Measurements from ENCODE around the gene DESI2.
"Not testable (repeated sequence)": the region's sequence is repeated elsewhere in the genome, so short reads cannot be mapped to it uniquely, and the experiment has no call there.

DESI2 gene

DNA sequence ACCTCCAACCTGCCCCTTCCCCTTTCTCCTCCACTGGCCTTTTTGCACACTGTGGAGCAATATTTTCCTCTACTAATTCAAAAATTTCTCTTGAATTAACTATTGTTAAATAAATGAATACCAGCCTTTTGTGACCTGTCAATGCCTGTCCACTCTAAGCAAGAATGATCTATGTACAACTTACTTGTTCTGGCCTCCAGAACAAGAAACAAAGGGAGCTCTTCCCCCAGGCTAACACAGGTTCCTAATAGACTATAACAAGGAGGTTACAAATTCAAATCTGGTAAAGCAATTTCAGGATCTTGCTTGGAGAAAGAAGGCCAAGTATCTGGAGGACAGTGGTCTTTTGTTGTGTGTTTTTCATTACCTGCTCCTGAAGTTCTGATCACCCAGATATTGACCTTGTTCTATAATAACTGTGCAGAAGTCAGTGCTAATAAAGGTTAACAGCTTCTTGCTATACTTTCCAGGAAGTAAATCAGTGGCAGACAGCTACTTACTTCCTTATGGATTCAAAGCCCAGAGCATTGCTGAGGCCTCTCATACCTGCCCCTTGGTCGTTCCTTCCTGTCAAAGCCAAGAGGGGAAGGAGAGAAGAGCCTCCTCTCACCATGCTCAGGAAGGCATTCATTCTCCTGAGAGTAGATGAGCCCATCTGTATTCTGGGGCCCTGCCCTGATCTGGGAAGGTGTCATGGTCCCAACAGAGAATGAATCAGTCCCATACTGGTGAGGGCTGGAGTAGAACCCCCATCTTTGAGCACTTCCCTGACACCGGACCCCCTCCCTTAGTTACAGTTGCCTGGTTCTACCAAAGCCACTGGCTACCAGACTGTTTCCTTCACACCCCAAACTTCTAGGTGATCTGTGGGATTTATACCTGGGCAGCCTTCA, 56.8 kb downstream of the DESI2 start:
- DNase-seq: no peak

DNA sequence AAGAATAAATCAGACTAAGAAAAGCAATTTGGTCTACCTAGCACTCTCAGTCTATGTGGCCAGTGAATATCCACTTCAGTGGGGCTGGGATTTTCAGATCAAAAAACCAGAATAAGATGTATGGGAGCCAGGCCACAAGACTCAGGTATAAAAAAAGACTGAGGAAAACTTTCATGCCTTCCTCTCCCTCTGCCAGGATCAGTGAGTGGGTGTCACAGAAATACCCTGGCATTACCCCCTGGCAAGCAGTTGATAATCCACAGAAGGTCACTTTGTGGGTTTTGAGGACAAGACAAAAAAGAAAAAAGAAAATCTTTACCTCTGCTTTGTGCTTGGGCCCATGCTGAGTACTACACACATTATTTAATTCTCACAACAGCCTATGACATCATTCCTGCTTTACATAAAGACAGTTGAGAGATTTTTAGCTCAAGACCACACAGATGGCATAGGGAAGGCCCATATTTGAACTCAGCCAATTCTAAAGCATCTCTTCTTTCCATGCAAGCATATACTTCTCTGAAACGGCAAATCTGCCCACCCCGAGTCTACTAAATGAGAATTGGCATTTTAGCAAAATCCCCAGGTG, 57.6 kb downstream of the DESI2 start:
- DNase-seq: no peak

DNA sequence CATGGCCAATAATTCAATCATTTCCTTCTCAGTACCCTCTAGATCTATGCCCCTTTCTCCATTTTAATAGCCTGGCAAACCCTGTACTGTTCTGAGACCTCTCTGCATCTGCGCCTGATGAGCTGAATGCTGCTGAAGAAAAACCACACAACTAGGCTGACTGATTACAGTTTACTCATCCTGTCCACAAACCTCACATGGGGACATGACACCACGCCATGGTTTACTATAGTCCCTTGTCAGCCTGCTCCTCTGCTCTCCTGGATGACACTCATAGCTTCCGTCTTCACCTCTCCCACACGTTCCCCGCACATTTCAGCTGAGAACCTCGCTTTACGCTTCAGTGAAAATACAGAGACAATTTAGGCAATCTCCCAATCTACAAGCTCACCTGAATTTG, 59.7 kb downstream of the DESI2 start:
- DNase-seq: no peak

DNA sequence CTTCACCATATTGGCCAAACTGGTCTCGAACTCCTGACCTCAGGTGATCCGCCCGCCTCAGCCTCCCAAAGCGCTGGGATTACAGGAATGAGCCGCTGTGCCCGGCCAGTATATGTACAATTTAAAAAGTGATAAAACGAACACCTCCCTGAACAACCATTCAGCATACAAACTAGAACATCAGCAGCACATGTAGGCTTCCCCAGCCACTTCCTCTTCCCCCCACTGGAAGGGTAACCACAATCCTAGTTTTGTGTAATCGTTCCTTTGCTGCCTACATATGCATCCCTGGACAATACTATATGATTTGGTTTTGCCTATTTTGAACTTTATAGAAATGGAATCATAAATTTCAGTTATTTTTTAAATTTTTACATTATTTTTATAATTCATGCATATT, 60.4 kb downstream of the DESI2 start:
- no peak for DNase-seq

DNA sequence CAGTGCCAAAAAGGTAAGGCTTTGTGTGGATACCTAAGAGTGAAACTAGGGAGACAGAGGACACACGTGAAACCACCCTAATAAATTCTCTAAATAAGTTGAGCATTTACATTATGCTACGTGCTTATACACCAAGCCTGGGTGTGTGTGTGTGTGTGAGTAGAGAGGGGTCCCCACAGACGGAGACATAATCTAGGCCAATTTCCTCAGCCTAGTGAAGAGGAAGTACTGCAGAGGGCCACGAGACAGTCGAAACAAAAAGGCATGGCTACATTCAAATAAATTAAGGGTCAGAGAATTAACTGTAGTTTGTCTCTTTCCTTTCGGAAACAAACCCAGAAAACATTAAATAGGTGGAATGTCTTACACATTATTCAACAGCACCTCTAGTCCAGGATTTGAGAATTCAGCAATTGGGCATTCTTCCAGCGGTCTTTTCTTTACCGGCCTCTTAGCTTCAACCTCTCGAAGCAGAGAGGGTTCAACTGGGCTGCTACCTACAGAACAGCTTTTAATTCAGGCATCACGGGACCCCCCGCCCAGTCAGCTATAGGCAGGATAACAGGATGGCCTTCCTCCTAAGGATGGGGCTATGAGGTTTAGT, 75.0 kb downstream of the DESI2 start:
- DNase-seq: no peak

DNA sequence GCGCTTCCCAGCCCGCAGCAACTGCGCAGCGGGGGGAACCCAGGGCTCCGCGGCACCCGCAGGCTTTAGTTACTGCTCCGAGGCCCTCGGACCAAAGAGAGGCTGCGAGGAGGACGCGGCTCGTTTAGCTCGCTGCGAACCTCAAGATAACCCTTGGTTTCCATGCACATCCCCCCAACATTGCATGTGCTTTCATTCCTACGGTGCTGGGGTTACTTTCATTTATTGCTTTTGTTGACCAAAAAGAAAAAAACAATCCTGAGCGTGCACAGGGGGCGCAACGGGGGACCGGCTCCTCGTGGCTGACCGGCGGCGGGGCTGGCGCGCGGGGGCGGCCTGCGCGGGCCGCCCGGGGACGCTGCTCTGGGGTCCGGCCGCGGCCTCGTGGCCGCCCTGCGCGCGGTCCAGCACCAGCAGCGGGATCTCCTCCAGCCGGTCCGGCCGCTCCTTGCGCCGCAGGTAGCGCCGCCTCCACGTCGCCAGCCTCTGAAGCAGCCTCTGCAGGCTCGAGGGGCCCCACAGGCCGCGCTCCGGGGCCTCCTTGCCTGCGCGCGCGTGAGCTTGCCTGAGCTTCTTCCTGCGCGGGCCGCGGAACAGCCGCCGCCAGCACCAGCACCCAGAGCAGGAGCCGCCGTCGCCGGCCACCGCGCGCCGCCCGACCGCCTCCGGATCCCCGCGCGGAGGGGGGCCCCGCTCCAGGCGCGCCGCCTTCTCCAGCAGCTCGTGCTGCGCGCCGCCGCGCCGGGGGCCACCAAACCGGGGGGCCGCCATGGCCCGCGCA, 77.4 kb downstream of the DESI2 start:
- no peak for DNase-seq

DNA sequence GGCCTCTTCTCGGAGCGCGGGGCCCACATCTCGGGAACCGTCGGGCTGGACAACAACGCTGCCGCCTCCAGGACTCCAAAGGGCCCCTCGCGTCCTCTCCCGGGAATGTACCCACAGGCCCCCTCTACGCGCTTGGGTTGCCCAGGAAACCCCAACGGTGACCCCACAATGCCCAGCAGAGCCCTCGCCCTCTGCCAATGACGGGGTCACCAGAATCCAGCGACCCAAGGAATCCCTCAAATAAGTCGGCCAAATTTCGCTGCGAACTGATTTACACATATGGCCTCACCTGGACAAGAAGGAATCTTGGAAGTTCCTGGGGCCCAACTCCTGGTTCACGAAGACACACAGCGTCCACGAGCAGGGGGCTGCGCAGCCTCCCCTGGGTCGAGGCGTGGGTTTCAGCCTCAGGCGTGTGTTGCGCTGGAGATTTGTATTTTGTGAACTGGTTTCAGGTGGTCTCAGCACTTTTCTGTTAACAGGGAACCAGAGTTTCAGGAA, 78.1 kb downstream of the DESI2 start:
- DNase-seq: no peak

DNA sequence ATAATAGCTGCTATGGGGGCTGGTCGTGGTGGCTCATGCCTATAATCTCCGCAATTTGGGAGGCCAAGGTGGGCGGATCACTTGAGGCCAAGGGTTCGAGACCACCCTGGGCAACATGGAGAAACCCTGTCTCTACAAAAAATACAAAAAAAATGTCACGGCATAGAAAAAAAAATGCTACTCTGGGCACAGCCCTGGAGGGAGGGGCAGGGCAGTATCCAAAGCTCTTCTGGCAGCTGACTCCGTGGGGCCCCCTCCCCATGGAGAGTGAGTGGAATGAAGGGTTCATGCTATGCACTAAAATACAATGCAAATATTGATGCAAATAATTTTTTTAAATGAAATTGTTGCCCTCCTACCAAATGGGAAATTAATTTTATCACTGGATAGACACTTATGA, 78.7 kb downstream of the DESI2 start:
- DNase-seq: no peak

DNA sequence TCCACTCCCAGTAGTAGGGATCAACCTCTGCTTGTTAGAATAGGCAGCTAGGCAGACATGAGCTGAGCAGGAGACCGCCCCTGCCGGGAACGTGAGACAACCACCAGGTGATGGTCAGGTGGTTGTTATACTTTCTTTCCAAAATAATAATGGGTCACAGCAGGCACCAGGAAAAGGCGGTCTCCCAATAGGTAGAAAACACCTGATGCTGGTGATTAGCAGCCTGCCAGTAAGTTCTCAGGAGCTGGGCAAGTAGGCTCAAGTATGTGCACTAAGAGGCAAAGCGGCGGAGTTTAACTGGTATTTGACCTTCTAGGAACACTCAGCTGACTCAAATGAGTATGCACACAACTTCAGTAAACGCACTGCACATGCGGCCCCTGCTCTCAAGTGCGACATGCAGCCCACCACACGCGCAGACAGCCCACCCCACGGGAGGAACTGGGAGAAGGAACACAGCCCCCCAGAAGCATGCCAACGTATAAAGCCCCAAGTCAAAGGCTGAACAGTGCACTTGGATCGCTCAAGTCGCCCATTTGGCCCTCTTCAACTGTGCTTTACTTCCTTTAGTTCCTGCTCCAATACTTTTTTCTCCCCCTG, 80.0 kb downstream of the DESI2 start:
- no peak for DNase-seq

DNA sequence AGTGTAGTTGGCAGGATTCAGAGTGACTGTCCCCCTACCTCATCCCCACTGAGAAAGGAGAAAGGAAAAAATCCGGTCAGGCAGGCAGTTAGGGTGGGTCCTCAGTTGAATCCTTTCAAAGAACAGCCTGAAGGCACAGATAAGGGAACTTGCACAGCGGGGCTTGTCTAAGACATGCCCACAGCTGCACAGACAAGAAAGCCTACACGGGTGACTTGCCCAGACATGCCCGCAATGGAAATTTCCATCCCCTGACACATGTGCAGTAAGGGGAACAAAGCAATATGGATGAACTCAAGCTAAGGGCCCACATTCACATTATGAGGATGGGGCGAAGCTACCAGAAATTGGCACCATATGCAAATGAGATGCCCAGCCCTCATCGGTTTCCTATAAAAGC, 82.5 kb downstream of the DESI2 start:
- no peak for DNase-seq

DNA sequence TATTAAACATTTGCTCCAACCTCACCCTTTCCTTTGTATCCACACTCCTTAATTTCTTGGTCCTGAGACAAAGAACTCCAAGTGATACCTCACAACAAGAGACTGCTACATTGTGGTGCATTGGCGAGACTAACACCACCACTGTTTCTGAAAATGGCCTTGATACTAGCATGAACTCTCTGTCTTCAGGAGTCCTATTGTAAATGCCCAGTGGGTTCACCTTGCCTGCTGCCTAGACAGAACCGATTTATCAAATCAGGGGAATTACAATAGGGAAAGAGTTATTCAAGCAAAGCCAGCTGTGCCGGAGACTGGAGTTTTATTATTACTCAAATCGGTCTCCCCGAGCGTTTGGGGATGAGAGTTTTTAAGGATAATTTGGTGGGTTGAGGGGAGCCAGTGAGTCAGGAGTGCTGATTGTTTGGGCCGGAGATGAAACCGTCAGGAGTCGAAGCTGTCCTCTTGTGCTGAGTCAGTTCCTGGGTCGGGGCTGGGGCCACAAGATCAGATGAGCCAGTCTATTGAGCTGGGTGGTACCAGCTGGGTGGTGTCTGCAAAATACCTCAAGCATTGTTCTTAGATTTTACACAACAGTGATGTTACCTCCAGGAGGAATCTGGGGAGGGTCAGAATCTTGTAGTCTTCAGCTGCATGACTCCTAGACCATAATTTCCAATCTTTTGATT, 83.1 kb downstream of the DESI2 start:
- DNase-seq: no peak

DNA sequence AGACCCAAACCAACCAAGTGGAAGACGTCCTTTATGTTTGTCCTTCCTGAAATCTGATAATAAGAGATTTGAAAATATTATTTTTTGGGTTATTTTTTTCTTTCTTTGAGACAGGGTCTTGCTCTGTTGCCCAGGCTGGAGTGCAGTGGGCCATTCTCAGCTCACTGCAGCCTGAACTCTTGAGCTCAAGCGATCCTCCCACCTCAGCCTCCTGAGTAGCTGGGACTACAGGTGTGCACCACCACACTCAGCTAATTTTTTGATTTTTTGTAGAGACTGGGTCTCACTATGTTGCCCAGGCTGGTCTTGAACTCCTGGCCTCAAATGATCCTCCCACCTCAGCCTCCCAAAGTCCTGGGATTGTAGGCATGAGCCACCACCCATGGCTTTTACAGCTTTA, 86.2 kb downstream of the DESI2 start:
- DNase-seq: not testable (repeated sequence)

DNA sequence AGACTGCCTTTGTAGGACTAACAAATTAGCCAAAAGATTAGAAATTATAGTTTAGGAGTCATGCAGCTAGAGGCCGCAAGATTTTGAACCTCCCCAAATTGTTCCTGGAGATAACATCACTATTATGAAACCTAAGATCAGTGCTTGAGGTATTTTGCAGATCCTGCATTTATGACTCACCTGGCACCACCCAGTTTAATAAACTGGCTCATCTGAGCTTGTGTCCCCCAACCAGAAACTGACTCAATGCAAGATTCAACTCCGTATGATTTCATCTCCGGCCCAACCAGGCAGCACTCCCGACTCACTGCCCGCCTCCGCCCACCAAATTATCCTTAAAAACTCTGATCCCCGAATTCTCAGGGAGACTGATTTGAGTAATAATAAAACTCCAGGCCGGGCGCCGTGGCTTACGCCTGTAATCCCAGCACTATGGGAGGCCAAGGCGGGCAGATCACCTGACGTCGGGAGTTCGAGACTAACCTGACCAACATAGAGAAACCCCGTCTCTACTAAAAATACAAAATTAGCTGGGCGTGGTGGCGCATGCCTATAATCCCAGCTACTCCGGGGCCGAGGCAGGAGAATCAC, 87.2 kb downstream of the DESI2 start:
- DNase-seq: not testable (repeated sequence)

DNA sequence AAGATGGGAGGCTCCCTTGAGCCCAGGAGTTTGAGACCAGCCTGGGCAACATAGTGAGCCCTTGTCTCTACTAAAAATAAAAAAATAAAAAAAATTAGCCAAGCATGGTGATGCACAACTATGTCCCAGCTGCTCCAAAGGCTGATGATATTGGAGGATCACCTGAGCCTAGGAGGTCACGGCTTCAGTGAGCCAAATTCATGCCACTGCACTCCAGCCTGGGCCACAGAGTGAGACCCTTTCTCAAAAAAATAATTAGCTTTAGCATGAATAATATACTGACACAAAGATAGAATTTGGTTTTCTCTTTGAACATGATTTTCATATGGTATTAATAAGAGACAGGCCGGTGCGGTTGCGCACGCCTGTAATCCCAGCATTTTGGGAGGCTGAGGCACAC, 88.8 kb downstream of the DESI2 start:
- DNase-seq: no peak

DNA sequence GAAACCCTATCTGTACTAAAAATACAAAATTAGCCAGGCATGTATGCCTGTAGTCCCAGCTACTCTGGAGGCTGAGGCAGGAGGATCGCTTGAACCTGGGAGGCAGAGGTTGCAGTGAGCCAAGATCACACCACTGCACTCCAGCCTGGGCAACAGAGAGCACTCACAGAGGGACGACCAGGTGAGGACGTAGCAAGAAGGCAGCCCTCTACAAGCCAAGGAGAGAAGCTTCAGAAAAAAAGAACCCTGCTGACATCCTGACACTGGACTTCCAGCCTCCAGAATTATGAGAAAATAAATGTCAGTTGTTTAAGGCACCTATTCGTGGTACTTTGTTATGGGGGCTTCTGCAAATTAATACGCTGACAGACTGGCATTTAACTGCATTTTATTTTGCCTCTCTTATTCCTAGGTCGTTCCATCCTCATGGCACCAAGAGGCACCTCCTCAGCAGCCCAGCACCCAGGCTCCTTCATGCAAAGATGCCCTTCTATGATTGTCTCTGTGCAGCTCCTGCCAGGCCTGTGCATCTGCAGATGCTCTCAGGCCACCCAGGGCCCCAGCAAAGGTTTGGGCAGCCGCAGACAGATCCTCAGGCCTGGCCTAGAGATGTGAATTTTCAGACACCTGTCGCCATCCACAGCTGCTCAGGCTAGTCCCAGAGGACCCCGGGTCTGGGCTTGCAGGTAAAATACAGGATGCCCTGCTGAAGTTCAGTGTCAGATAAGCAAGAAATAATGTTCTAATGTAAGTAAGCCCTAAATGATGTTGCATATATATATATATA, 96.5 kb downstream of the DESI2 start:
- no peak for DNase-seq

DNA sequence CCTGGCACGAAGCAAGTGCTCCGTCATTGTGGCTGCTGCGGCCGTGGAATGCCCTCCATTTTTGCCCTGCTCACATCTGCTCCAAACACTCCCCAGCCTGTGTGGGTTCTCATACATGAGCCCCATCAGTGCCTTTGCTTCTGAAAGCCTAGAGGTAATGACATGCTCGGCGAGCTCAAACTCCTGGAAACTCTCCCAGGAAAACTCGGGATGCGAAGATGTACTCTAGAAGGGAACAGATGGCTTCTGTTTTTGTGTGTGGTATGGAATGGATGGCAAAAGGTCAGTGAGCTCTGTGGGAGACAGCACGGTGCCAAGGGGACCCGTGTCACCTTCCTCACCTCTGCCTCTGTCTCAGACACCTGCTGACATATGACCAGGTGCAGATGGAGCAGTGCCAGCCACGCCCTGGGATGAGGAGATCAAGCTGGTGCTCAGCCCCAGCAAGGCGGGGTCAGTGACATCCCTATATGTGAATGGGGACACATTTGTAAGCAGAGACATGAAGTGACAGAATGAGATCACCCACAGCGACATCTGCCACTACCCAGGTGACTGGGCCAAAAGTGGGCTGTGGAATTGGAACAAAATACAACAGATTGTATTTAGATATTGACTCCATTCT, 98.5 kb downstream of the DESI2 start:
- no peak for DNase-seq

DNA sequence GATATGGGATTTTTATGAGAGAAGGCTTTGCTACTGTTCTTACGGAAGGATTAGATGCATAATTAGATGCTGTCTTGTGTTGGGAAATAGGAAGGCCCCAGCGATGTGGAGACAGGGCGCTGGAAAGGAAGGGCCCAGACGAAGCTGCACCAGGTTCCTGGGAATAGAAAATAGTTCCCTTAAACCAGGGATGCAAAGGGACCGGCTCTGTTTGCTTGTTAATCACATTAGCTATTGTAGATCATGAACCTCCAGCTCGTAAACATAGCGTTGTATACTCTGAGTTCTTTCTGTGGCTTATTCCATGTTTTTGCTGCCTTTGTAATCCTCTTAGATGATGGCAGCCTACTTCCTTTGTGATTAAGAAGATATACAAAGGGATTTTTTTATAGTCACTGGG, 102.7 kb downstream of the DESI2 start:
- no peak for DNase-seq

DNA sequence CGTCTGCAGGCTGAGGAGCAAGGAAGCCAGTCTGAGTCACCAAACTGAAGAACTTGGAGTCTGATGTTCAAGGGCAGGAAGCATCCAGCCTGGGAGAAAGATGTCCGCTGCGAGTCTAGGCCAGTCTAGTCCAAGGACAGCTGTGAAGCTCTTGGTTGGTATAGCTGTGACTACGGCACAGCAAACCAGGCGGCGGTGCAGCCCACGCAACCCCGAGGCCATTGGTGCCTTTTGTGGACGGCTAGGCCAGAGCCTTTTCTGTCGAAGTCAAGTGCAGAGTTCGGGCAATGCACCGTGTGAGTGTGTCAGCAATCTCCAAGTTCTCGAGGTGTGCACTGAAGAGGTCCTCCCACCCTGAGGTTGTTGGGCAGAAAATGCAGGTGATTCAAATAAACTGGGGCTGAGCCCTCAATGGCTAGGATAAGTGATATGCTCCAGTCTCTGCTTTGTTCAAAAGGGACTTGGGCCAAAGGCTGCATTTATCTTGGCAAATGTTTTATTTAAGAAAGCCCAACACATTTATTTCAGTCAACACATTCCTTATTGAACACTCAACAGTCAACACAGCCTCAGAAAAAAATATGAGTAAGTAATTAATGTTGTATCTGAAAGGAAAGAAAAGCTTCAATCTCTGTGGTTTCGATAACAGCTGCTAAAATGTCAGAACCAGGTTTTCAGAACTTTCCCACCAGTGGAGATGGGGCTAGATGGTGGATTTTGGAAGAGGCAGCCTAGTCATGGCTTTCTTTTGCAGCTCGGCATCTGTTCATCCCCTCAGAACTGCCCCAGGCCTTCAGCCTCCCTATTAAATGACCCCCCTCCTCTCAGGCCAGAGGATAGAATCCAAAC, 104.4 kb downstream of the DESI2 start:
- DNase-seq: no peak

Data from SHP77 treated with DMSO at 0.1 percent for 48 hours (cell line).